Measurements from ENCODE around the gene UNC50. TPM values are rescaled to one million over a fixed set of nuclear protein-coding genes. Genes with fewer than 3 reads are reported as not detected.

The UNC50 gene
- total RNA-seq = 10 to 100 TPM; 41.8 to 42.4 TPM
- polyA plus RNA-seq = 53.1 TPM

- Mint-ChIP-seq H3K27ac (peak within 1 kb of the TSS; percentile 89 to 98 (median 94)), H3K27me3 (no peaks in the 10 kb centered on the region), H3K4me1 (peaks cover 66 to 77% (median 72%) of the 10 kb centered on the region in 3 donors), H3K4me3 (peak within 1 kb of the TSS; percentile 87 to 97 (median 91)), H3K36me3 (peaks cover 0 to 55% (median 8%) of the 10 kb centered on the region in 3 donors), H3K9me3 (no peaks in the 10 kb centered on the region)
- ChIA-PET POLR2A (interaction anchor here (0.8 to 1.3 kb wide), 4 partner anchors 10 to 546 kb away, joined by 3 to 12 read pairs (median 3); partner anchors contain the start of genes LIPT1 and TSGA10), CTCF (interaction anchor here (0.6 to 0.9 kb wide), 3 partner anchors 15 to 123 kb away, joined by 3 read pairs; partner anchors contain the start of gene MGAT4A)
- DNase-seq = peak; percentile 83 to 91 (median 90)
- Histone ChIP-seq H3K4me1 (ENCODE audit: insufficient read depth, low read length) (peaks cover 46% of the 10 kb centered on the region), H3K27me3 (ENCODE audit: insufficient read depth, low read length, poor library complexity, severe bottlenecking) (no peaks in the 10 kb centered on the region), H3K4me3 (ENCODE audit: low read length) (peak within 1 kb of the TSS; percentile 93), H3K9me3 (ENCODE audit: low read length) (no peaks in the 10 kb centered on the region), H3K27ac (ENCODE audit: low read depth, low read length) (peak within 1 kb of the TSS; percentile 94), H3K36me3 (ENCODE audit: insufficient read depth, low read length) (peaks cover 6% of the 10 kb centered on the region)
Observed at GRCh38 chr2:98608116-98608961, at the start of gene UNC50, which contains the start of gene COA5. Gene UNC50, plus strand, starts transcription at chr2:98608589. Its CDS starts 1,171 bp downstream, at chr2:98609760. Gene COA5, minus strand, starts transcription at chr2:98608512. Its CDS starts 107 bp downstream, at chr2:98608405.

GRCh38 chr2:98558852-98559530 is 49.4 kb upstream of the UNC50 start:
- Histone ChIP-seq H3K4me3 (ENCODE audit: low read length) (no peak overlapping the region), H3K27ac (ENCODE audit: low read depth, low read length) (no peak overlapping the region), H3K9me3 (ENCODE audit: low read length) (no peaks in the 10 kb centered on the region), H3K36me3 (ENCODE audit: insufficient read depth, low read length) (peaks cover 80% of the 10 kb centered on the region), H3K27me3 (ENCODE audit: insufficient read depth, low read length, poor library complexity, severe bottlenecking) (no peaks in the 10 kb centered on the region), H3K4me1 (ENCODE audit: insufficient read depth, low read length) (peaks cover 5% of the 10 kb centered on the region)
- peaks cover 4 to 98% (median 13%) of the 10 kb centered on the region in 3 donors for H3K36me3 Mint-ChIP-seq
- no peak for DNase-seq
- H3K4me1 Mint-ChIP-seq = peaks cover 33 to 55% (median 44%) of the 10 kb centered on the region in 3 donors
- peaks cover 0 to 1% of the 10 kb centered on the region in 2 donors for H3K27me3 Mint-ChIP-seq
- peak overlapping the region; percentile 34 to 93 (median 82) for H3K27ac Mint-ChIP-seq
- CTCF ChIA-PET = interaction anchor here (0.6 to 1.0 kb wide), 2 partner anchors 10 to 117 kb away, joined by 3 read pairs; no protein-coding TSS in a partner anchor
- POLR2A ChIA-PET = no interaction called here
- peak overlapping the region in 4 of 7 donors; percentile 5 to 53 (median 26) for H3K4me3 Mint-ChIP-seq
- no peaks in the 10 kb centered on the region for H3K9me3 Mint-ChIP-seq

- no peaks in the 10 kb centered on the region for H3K9me3 Mint-ChIP-seq
- H3K4me1 ChIP-seq (ENCODE audit: insufficient read depth, low read length) = peaks cover 5% of the 10 kb centered on the region
- H3K36me3 Mint-ChIP-seq = peaks cover 4 to 97% (median 13%) of the 10 kb centered on the region in 3 donors
- POLR2A ChIA-PET = no interaction called here
- H3K27ac Mint-ChIP-seq = peak overlapping the region; percentile 55 to 93 (median 84)
- H3K4me3 ChIP-seq (ENCODE audit: low read length) = no peak overlapping the region
- peaks cover 79% of the 10 kb centered on the region for H3K36me3 ChIP-seq (ENCODE audit: insufficient read depth, low read length)
- H3K4me3 Mint-ChIP-seq = peak overlapping the region in 3 of 7 donors; percentile 5 to 53 (median 34)
- H3K9me3 ChIP-seq (ENCODE audit: low read length) = no peaks in the 10 kb centered on the region
- H3K27me3 Mint-ChIP-seq = peaks cover 0 to 1% of the 10 kb centered on the region in 2 donors
- CTCF ChIA-PET = interaction anchor here (0.6 kb wide), 1 partner anchor 117 kb away, joined by 3 read pairs; no protein-coding TSS in a partner anchor
- H3K4me1 Mint-ChIP-seq = peaks cover 33 to 55% (median 44%) of the 10 kb centered on the region in 3 donors
- peak overlapping the region; percentile 13 for H3K27ac ChIP-seq (ENCODE audit: low read depth, low read length)
- no peak for DNase-seq
- H3K27me3 ChIP-seq (ENCODE audit: insufficient read depth, low read length, poor library complexity, severe bottlenecking) = no peaks in the 10 kb centered on the region
Observed at GRCh38 chr2:98559581-98559980, 48.8 kb upstream of the UNC50 start.

GRCh38 chr2:98560256-98560771 is 48.1 kb upstream of the UNC50 start:
- Mint-ChIP-seq H3K9me3 (no peaks in the 10 kb centered on the region), H3K36me3 (peaks cover 0 to 97% (median 9%) of the 10 kb centered on the region in 3 donors), H3K27me3 (peaks cover 0 to 1% of the 10 kb centered on the region in 2 donors), H3K4me1 (peaks cover 33 to 48% (median 39%) of the 10 kb centered on the region in 3 donors), H3K4me3 (peak overlapping the region in 2 of 7 donors; percentile 5 to 48), H3K27ac (peak overlapping the region in 7 of 8 donors; percentile 75 to 93 (median 85))
- ChIA-PET POLR2A (no interaction called here), CTCF (no interaction called here)
- H3K27me3 ChIP-seq (ENCODE audit: insufficient read depth, low read length, poor library complexity, severe bottlenecking) = no peaks in the 10 kb centered on the region
- H3K27ac ChIP-seq (ENCODE audit: low read depth, low read length) = peak overlapping the region; percentile 13
- DNase-seq = no peak
- peaks cover 73% of the 10 kb centered on the region for H3K36me3 ChIP-seq (ENCODE audit: insufficient read depth, low read length)
- no peaks in the 10 kb centered on the region for H3K9me3 ChIP-seq (ENCODE audit: low read length)
- H3K4me3 ChIP-seq (ENCODE audit: low read length) = no peak overlapping the region
- H3K4me1 ChIP-seq (ENCODE audit: insufficient read depth, low read length) = peaks cover 5% of the 10 kb centered on the region

GRCh38 chr2:98561018-98561417 is 47.4 kb upstream of the UNC50 start:
- no peaks in the 10 kb centered on the region for H3K27me3 ChIP-seq (ENCODE audit: insufficient read depth, low read length, poor library complexity, severe bottlenecking)
- Mint-ChIP-seq H3K27ac (peak overlapping the region in 5 of 8 donors; percentile 3 to 86 (median 47)), H3K4me3 (no peak overlapping the region), H3K27me3 (no peaks in the 10 kb centered on the region), H3K4me1 (peaks cover 33 to 41% (median 35%) of the 10 kb centered on the region in 3 donors), H3K9me3 (no peaks in the 10 kb centered on the region), H3K36me3 (peaks cover 0 to 97% (median 8%) of the 10 kb centered on the region in 3 donors)
- peaks cover 5% of the 10 kb centered on the region for H3K4me1 ChIP-seq (ENCODE audit: insufficient read depth, low read length)
- no peaks in the 10 kb centered on the region for H3K9me3 ChIP-seq (ENCODE audit: low read length)
- H3K4me3 ChIP-seq (ENCODE audit: low read length) = no peak overlapping the region
- CTCF ChIA-PET = no interaction called here
- POLR2A ChIA-PET = no interaction called here
- no peak for DNase-seq
- no peak overlapping the region for H3K27ac ChIP-seq (ENCODE audit: low read depth, low read length)
- peaks cover 73% of the 10 kb centered on the region for H3K36me3 ChIP-seq (ENCODE audit: insufficient read depth, low read length)

- no peak overlapping the region for H3K4me3 ChIP-seq (ENCODE audit: low read length)
- H3K27ac ChIP-seq (ENCODE audit: low read depth, low read length) = no peak overlapping the region
- Mint-ChIP-seq H3K9me3 (no peaks in the 10 kb centered on the region), H3K36me3 (peaks cover 0 to 98% (median 17%) of the 10 kb centered on the region in 3 donors), H3K27me3 (no peaks in the 10 kb centered on the region), H3K27ac (peak overlapping the region in 2 of 8 donors; percentile 50 to 86), H3K4me3 (no peak overlapping the region), H3K4me1 (peaks cover 26 to 32% (median 27%) of the 10 kb centered on the region in 3 donors)
- no peak for DNase-seq
- ChIA-PET CTCF (no interaction called here), POLR2A (no interaction called here)
- H3K9me3 ChIP-seq (ENCODE audit: low read length) = no peaks in the 10 kb centered on the region
- no peaks in the 10 kb centered on the region for H3K27me3 ChIP-seq (ENCODE audit: insufficient read depth, low read length, poor library complexity, severe bottlenecking)
- H3K36me3 ChIP-seq (ENCODE audit: insufficient read depth, low read length) = peaks cover 75% of the 10 kb centered on the region
- peaks cover 5% of the 10 kb centered on the region for H3K4me1 ChIP-seq (ENCODE audit: insufficient read depth, low read length)
Observed at GRCh38 chr2:98561902-98562695, 46.3 kb upstream of the UNC50 start.

- Mint-ChIP-seq H3K36me3 (peaks cover 0 to 98% (median 16%) of the 10 kb centered on the region in 3 donors), H3K4me3 (no peak overlapping the region), H3K4me1 (peaks cover 17 to 20% (median 19%) of the 10 kb centered on the region in 3 donors), H3K27ac (peak overlapping the region in 4 of 8 donors; percentile 54 to 87 (median 72)), H3K9me3 (no peaks in the 10 kb centered on the region), H3K27me3 (no peaks in the 10 kb centered on the region)
- ChIA-PET CTCF (no interaction called here), POLR2A (no interaction called here)
- Histone ChIP-seq H3K4me1 (ENCODE audit: insufficient read depth, low read length) (peaks cover 5% of the 10 kb centered on the region), H3K36me3 (ENCODE audit: insufficient read depth, low read length) (peaks cover 67% of the 10 kb centered on the region), H3K4me3 (ENCODE audit: low read length) (no peak overlapping the region), H3K9me3 (ENCODE audit: low read length) (no peaks in the 10 kb centered on the region), H3K27ac (ENCODE audit: low read depth, low read length) (no peak overlapping the region), H3K27me3 (ENCODE audit: insufficient read depth, low read length, poor library complexity, severe bottlenecking) (no peaks in the 10 kb centered on the region)
- DNase-seq = no peak
Observed at GRCh38 chr2:98563394-98563793, 45.0 kb upstream of the UNC50 start.

Data from CD8-positive, alpha-beta memory T cell (primary cell).